ENCODE measurements around the gene FIS1.
"Not testable (repeated sequence)": the region's sequence is repeated elsewhere in the genome, so short reads cannot be mapped to it uniquely, and the experiment has no call there.

The FIS1 gene

DNA sequence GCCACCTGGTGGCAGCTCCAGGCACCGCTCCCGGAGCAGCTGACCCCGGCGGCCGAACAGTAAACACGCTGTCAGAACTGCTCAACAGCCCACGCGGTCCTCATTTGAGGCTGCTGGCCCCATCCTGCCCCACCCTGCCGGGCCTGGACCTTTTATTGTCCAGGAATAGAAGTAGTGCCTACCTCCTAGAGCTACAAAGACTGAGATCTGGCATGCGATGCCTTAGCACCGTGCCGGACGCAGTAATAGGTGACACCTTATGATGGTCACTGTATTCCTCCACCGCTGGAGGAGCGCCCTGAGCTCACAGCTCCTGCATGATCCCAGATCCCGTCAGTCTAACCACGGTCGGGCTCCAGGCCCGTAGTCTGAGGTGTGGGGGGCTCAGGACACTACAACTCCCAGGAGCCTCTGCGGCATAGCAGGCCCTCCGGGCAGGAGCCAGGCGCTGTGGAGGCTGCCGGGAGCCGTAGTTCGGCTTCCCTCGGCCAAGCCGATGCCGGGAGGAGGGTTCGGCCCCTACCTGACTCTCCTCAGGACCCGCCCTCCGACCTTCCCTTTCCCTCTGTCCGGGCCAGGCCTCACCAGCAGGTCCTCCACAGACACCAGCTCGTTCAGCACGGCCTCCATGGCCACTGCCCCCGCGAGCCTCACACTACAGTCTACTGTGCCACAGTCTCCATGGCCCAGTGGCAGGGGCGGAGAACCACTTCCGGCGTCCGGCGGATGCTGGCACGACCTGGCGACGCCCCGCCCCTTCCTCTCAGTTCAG, at the start of gene FIS1:
TSS of gene FIS1 (minus strand) at position 707 of the 772 bp plus-strand sequence. CDS start at position 630, 77 bp downstream.
- DNase-seq: peak; percentile 91 to 94

GRCh38 chr7:101294039-101294831, 49.4 kb upstream of the FIS1 start:
- no peak for DNase-seq

- not testable (repeated sequence) for DNase-seq
These were observed 48.5 kb upstream of the FIS1 start for GRCh38 chr7:101293069-101294021.

GRCh38 chr7:101292566-101292965, 47.7 kb upstream of the FIS1 start:
- not testable (repeated sequence) for DNase-seq

DNA sequence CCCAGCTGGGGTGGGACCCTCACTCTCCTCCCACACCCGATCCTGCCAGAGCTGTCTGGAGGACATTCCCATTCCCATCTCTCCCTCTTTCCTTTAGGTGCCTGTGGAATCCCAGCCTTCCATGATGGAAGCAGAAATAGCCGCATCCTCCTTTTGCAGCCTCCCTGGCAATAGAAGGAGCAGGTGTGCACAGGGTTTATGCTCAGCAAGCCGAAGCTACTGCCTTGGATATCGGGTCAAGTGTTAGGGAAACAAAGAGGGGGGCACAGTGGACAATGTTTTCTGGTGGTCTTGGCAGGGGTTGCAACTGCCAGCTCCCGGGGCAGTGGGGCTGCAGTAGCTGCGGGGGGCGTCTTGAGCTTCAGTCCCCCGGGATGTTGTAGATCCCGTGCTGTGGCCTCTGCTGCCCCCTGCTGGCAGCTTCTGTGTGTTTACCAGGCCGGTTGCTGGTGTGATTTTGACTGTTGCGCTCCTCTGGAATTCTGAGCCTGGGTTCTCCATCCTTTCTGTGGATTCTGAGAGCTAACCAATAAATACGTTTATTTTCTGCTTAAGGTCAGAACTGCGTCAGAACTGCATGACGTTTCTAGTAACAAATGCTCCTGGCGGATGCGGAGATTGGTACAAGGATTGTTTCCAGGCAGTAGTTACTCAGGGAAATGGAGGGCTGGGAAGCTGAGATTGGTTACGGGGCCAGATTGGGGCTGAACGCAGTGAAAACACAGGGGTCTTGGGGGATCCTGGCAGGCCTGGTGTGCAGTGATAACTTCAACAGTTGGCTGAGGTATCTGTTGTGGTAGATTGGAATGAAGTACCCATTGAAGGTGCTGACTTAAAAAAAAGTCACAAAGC, 45.5 kb upstream of the FIS1 start:
- DNase-seq: peak; percentile 51 to 65

DNA sequence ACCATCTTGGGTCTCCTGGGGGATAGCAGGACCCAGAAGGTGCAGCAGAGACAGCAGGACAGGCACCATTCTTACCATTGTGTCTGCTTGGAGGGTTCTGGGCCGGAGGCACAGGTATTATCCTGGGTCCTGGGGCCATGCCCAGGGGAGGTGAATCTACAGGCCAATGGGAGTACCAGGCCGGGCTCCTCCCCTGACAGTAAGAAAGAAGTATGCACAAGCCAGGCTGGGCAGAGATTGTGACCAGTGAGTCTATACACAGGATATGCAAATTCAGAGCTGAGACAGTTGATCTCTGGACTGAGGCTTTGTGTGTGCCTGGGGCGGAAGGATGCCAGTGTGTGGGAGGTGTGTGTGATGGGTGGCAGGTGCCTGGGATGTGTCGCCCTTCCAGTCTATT, 44.8 kb upstream of the FIS1 start:
- not testable (repeated sequence) for DNase-seq

GRCh38 chr7:101288439-101288838, 43.6 kb upstream of the FIS1 start:
- no peak for DNase-seq

DNA sequence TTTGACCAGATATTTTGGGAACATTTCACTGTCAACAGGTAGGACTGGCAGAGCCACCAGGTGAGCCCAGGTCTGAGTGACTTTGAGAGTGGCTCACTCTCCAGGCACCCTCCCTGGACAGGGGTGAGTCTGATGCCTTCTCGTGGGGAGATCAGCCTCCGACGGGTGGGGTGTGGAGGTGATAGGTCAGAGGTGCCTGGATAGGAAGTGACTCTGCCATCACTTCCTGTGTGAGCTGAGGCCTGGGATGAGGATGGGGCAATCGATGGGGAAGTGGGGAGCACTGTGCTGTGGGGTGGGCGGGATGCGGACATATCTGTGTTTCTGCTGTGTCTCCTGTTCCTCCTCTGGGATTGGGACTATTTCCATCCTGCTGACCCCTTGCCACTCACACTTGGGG, 42.2 kb upstream of the FIS1 start:
- DNase-seq: no peak

DNA sequence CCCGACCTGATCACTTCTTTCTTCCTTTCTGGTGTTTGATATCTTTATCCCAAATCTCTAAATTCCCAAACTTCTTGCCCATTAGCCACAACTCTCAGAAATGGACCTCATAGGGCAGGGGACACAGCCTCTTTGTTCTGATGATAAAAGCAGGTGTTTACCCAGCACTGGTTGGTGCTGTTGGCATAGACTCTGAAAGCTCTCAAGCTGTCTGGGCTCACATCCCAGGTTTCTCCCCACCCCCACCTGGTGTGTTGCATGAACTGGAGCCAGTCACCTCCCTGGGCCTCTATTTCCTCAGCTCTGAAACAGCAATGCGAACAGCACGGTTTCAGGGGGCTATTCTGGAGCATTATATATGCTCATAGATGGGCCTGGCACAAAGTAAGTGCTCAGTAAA, 41.0 kb upstream of the FIS1 start:
- not testable (repeated sequence) for DNase-seq

- no peak for DNase-seq
These were observed 40.3 kb upstream of the FIS1 start for GRCh38 chr7:101285171-101285570.

DNA sequence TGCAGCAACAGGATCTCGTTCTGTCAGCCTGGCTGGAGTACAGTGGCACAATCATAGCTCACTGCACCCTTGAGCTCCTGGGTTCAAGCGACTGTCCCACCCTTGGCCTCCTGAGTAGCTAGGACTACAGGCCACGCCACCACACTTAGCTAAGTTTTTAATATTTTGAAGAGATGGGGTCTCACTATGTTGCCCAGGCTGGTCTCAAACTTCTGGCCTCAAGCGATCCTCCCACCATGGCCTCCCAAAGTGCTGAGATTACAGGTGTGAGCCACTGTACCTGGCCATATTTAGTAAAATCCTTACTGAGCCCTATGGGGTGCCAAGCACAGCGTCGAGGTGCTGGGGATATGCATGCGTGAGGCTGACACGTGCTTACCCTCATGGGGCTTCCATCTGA, 36.0 kb upstream of the FIS1 start:
- DNase-seq: not testable (repeated sequence)

DNA sequence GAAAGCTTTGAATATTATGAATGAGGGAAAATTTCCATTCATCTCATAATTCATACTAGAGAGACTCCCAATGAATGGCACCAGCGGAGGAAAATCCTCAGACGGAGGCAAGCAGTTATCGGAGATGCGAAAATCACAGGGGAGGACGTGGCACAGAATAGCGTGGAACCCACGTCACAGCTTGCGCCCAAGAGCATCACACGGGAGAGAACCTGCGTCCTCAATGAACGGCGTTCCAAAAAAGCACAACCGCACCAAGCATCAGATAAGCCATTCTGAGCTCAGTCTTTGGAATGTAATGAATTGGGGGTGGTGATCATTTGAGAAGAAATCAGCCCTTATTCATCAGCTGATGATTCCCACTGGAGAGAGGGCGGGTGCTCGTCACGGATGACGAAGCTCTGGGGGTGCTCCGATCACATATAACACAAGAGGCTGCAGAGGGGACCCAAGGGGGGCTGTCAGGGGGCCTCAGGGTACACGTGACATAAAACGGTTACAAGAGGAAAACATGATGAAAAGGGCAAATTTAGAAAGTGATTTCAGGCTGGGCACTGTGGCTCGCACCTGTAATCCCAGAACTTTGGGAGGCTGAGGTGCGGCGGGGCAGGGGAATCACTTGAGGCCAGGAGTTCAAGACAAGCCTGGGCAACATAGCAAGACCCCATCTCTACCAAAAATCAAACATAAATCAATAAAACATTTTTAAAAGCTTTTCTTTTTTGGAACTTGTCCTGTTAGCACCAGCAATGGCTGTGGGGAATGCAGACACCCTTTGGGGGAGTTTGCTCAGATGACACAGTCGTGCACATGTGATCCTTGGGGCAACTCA, 33.8 kb upstream of the FIS1 start:
- no peak for DNase-seq

GRCh38 chr7:101277155-101277554, 32.3 kb upstream of the FIS1 start:
- no peak for DNase-seq

DNA sequence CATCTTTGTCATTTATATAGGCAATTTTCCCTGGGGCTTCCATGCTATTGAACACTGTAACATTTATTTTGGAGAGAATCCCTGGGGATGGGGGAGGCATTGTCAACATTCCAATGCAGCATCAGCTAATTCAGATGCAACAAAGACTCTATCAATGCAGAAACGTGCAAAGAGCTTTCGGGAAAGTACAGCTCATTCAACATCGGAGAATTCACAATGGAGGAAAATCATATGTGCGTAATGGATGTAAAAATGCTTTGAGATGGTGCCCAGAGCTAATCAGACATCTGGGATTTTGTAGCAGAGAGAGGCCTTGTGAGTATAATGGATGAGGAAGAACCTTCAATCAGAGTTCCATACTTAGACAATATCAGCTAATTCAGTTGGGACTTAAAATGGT, 28.3 kb upstream of the FIS1 start:
- DNase-seq: no peak

- DNase-seq: no peak
These were observed 26.1 kb upstream of the FIS1 start for GRCh38 chr7:101271021-101271420.

DNA sequence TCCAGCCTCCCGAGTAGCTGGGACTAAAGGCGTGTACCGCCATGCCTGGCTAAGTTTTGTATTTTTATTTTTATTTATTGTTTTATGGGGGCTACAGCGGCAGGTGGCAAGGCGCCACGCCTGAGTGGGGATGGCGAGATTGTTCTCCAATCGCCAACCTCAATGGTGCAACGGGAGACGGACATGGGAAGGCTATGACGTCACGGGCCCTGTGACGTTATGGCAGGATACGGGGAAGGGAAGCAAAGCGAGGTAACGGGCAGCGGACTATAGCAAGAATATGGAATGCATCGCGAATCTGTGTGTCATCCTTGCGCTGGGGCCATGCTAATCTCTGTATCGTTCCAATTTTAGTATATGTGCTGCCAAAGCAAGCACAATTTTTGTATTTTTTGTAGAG, 24.8 kb upstream of the FIS1 start:
- no peak for DNase-seq

DNA sequence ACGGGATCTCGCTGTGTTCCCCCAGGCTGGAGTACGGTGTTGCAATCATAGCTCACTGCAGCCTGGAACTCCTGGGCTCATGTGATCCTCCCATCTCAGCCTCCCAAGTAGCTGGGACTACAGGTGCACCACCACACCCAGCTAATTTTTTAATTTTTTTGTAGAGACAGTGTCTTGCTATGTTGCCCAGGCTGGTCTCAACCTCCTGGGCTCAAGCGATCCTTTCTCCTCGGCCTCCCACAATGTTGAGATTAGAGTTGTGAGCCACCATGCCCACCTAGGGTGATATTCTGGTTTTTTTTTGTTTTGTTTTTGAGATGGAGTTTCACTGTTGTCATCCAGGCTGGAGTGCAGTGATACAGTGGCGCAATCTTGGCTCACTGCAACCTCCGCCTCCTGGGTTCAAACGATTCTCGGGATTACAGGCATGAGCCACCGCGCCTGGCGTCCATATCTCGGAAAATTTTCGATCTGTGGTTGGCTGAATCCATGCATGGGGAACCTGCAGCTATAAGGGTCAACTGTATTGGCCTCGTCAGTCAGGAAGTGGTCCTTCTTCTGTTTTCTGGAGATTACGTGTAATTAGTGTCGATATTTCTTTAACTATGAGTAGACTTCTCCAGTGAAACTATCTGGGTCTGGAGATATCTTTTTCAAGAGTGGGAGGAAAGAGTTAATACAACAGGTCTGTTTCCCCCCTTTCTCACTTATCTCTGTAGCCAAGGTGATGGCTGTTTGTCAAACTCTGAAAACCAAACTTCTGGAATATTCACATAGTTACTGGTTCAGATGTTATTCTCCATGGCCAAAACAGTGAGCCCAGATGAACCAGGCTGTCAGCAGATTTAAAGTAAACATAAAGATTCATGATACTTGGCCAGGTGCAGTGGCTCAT, 21.0 kb upstream of the FIS1 start:
- DNase-seq: no peak

DNA sequence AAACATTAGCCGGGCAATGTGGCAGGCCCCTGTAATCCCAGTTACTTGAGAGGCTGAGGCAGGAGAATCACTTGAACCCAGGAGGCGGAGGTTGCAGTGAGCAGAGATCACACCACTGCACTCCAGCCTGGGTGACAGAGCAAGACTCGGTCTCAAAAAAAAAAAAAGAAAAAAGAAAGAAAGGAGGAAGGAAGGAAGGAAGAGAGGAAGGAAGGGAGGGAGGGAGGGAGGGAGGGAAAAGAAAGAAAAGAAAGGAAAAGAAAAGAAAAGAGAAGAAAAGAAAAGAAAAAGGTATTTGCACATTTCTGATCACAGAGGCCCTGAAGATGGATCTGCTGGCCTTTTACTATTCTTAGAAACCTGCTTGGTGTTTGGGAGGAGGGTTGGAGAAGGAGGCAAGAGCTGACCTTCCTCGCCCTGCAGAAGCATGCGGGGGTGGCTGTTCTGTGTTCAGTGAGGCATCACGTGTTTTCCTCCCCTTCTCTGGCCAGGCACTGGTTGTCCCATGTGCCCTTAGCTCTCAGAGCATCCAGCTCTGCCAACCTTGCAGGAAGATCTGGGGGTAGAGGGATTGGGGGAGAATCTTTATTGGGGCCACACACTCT, 19.3 kb upstream of the FIS1 start:
- DNase-seq: not testable (repeated sequence)

DNA sequence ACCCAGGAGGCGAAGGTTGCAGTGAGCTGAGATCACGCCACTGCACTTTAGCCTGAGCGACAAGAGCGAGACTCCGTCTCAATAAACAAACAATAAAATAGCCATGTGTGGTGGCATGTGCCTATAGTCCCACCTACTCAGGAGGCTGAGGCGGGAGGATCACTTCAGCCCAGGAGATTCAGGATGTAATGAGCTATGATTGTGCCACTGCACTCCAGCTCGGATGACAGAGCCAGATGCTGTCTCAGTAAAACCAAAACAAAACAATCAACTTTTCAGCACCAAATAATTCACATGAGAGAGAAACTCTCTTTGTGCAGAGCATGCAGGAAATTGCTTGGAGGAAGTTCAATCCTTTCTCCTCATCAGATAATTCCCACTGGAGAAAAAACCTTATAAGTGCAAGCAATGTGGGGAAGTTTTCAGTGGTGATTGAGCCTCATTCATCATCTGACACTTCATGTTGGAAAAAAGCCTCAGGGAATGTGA, 13.4 kb upstream of the FIS1 start:
- no peak for DNase-seq

All from activated CD4-positive, alpha-beta T cell treated with anti-CD3 and anti-CD28 coated beads for 4 hours (primary cell).